Astrocyte of the cerebellum (primary cell): ENCODE results near the gene CCDC57.

Experiments
- DNase-seq: peaks from one replicate; pipeline ENCODE4 v3.0.0-alpha.2; 2011; ENCODE audit warnings: low read depth
- H3K4me3 ChIP-seq: 2 replicates; pipeline ENCODE4 v1.5.1; 2011; ENCODE audit warnings: mild to moderate bottlenecking, low read depth, low read length, moderate library complexity
- in situ Hi-C: cut with HindIII; loops from 2 replicates; pipeline ENCODE4 v1.10.0; 2017; ENCODE audit warnings: low sequenced_read_pairs
- TF ChIP-seq, protein P1 (sequence below): IDR thresholded peaks from 2 replicates; pipeline ENCODE4 v1.5.1; 2012; ENCODE audit warnings: low read length, low read depth, moderate library complexity, mild to moderate bottlenecking; ENCODE audit errors: missing control alignments

The CCDC57 gene

DNA sequence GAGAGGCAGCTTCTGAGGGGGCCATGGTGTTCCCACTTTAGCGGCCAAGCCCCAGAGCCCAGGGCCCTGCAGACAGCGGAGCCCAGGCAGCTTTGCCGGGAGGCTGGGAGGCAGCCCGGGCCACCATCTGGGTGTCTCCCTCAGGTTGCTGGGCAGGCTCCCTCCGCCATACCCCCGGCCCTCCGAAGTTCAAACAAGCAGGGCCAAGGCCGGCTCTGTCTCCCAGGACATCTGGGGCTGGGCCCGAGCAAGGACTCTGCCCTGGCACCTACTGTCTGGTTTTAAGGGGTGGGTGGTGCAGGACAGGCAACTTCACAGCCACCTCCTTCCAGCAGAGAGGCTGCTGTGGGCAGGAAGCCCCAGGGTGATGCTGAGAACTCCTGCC is 149.7 kb downstream of the CCDC57 start:
- no peak for DNase-seq
- in situ Hi-C loops = no loop called here

GRCh38 chr17:82062076-82062983 is 150.3 kb downstream of the CCDC57 start:
- in situ Hi-C loops = no loop called here
- no peak for DNase-seq
- TF ChIP-seq, protein P1, sequence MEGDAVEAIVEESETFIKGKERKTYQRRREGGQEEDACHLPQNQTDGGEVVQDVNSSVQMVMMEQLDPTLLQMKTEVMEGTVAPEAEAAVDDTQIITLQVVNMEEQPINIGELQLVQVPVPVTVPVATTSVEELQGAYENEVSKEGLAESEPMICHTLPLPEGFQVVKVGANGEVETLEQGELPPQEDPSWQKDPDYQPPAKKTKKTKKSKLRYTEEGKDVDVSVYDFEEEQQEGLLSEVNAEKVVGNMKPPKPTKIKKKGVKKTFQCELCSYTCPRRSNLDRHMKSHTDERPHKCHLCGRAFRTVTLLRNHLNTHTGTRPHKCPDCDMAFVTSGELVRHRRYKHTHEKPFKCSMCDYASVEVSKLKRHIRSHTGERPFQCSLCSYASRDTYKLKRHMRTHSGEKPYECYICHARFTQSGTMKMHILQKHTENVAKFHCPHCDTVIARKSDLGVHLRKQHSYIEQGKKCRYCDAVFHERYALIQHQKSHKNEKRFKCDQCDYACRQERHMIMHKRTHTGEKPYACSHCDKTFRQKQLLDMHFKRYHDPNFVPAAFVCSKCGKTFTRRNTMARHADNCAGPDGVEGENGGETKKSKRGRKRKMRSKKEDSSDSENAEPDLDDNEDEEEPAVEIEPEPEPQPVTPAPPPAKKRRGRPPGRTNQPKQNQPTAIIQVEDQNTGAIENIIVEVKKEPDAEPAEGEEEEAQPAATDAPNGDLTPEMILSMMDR = no peak
- H3K4me3 ChIP-seq = no peak overlapping the region

More for the DNA sequence above, 149.7 kb downstream of the CCDC57 start:
- no peak overlapping the region for H3K4me3 ChIP-seq
- TF ChIP-seq, protein P1 = no peak

DNA sequence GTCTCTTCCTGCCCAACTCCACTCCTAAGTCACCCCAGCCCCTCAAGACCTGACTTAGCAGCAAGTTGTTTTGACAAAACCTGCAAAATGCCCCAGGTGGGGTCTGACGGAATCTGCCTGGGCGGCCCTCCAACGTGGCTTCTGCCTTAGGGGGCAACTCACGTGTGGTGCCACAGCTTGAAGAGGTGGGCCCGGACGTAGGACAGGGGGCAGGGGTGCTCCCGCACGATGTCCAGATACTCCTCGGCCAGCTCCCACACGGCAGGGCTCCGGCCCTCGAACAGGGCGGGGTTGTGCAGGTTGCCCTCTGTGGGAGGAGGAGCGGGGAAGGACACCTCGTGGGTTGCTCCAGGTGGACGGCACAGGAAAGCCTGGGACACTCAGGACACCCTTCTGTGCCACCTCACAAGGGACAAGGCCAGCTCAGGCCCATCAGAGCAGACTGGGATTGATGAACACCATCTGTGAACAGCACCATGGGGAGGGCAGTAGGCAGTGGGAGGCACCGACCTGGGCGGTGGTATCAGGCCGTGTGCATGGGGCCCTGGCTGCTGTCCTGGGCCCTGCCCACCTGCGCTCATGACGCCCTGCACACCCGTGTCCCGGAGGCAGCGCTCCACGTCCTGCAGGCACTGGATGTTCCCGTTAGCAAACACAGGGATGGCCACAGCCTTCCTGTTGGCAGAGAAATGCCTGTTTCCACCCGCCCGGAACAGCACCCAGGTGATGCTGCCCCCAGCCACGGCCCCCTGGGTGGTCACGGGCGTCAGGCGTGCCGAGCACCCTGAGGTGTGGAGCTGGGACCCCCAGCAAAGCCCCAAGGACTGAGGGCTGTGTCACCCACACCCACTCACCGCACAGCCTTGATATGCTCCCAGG is 151.4 kb downstream of the CCDC57 start:
- H3K4me3 ChIP-seq = no peak overlapping the region
- TF ChIP-seq, protein P1 = no peak
- in situ Hi-C loops = no loop called here

DNA sequence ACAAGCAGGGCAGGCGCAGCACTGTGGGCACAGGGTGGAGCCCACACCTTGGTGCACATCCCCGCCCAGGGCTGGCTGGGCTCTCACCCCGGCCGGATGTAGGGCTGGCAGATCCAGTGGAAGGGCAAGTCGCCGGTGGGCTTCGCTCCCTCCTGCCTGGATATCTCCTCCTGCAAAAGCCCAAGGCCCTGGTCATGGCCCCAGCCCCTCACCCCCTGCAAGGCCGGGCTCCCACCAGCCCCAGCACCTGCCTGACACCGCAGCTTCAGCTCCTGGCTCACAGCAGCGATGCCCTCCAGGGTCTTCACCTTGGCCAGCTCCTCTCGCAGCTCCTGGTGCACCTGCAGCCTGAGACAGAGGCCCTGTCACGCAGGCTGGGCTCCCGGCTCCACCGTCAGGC is 152.0 kb downstream of the CCDC57 start:
- DNase-seq = no peak
- in situ Hi-C loops = no loop called here
- TF ChIP-seq, protein P1 = no peak
- H3K4me3 ChIP-seq = no peak overlapping the region

More for the DNA sequence above, 151.4 kb downstream of the CCDC57 start:
- DNase-seq = no peak

DNA sequence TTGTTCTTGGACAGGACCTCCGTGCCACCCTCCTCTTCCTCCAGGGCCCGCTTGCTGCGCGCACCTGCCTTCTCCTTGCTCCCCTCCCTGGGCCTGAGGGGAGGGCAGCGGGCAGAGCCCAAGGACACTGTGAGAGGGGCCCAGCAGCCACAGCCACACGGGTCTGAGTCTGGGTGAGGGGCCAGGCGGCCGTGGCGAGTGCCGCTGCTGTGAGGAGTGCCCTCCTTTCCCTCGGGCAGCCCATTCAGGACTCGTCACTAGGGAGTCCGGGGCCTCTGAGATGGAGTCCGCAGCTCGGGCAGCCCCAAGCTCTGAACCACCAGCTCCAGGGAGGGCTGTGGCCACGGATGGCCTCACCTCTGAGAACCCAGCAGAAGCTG is 152.7 kb downstream of the CCDC57 start:
- TF ChIP-seq, protein P1 = no peak
- H3K4me3 ChIP-seq = no peak overlapping the region
- in situ Hi-C loops = no loop called here
- no peak for DNase-seq

- no peak overlapping the region for H3K4me3 ChIP-seq
- TF ChIP-seq, protein P1 = no peak
- DNase-seq = no peak
- in situ Hi-C loops = no loop called here
These were observed 153.2 kb downstream of the CCDC57 start for GRCh38 chr17:82059272-82060000.
